Stomach (tissue), 9 donors: ENCODE measurements around the gene AGPAT4. TPM values are rescaled to one million over a fixed set of nuclear protein-coding genes. Genes with fewer than 3 reads are reported as not detected.

Source experiments
- DNase-seq, 2 donors: peaks; one replicate each; pipeline versions ENCODE4 v3.0.0 to v3.0.0-alpha.2; 2013 to 2019
- H3K27ac ChIP-seq, 5 donors: fragments of 200-600 bp in 4 of 5; sonication (generic) in 4 of 5; one replicate each; pipeline ENCODE4 v1.5.1; 2013 to 2019; ENCODE audit warnings: mild to moderate bottlenecking in 1 of 5, moderate library complexity in 1 of 5
- H3K27me3 ChIP-seq, 3 donors: fragments of 200-600 bp; sonication (generic); one replicate each; pipeline ENCODE4 v1.5.1; 2017 to 2019; ENCODE audit warnings: mixed run types in 1 of 3
- H3K36me3 ChIP-seq, 4 donors: fragments of 200-600 bp; sonication (generic); 1 replicate in 3 of 4; 2 replicates in 1 of 4; pipeline ENCODE4 v1.5.1; 2016 to 2019
- H3K4me1 ChIP-seq, 4 donors: fragments of 200-600 bp; sonication (generic); one replicate each; pipeline ENCODE4 v1.5.1; 2016 to 2019
- H3K4me3 ChIP-seq, 4 donors: fragments of 200-600 bp; sonication (generic) in 3 of 4; one replicate each; pipeline ENCODE4 v1.5.1; 2016 to 2019; ENCODE audit warnings: mild to moderate bottlenecking in 1 of 4
- H3K9me3 ChIP-seq, 4 donors: fragments of 200-600 bp; sonication (generic); one replicate each; pipeline ENCODE4 v1.5.1; 2016 to 2019
- EP300 ChIP-seq: sonication (generic); formaldehyde crosslinking; IDR thresholded peaks from one replicate; pipeline ENCODE4 v1.6.1; 2017; ENCODE audit warnings: antibody characterized with exemption
- POLR2A ChIP-seq, 4 donors: fragments of 450-650 bp; IDR thresholded peaks; one replicate each; pipeline ENCODE4 v1.6.1; 2016; ENCODE audit warnings: antibody characterized with exemption in 4 of 4, control low read depth in 2 of 4, mild to moderate bottlenecking in 1 of 4, moderate library complexity in 1 of 4
- POLR2AphosphoS5 ChIP-seq, 3 donors: sonication (generic); formaldehyde crosslinking; IDR thresholded peaks; one replicate each; pipeline ENCODE4 v1.6.1; 2016; ENCODE audit warnings: antibody characterized with exemption in 3 of 3
- WGBS, 5 donors: extraction: QIAGEN DNeasy Blood & Tissue Kit in 3 of 5; methylation state at CpG; one replicate each; pipeline versions ENCODE4 v1.1.5 to v1.1.7; 2013 to 2018; 5-methylcytosine and 5-hydroxymethylcytosine counted together
- intact Hi-C: fragments of 100-400 bp; cut with DNase I; formaldehyde crosslinking; loops from one replicate; pipeline ENCODE4 v1.15.1; 2023; ENCODE audit warnings: low total_unique reads
- polyA plus RNA-seq, 3 donors: library from polyadenylated mRNA; stranded (reverse); fragments of 200-250 nt; gene quantifications; one replicate each; pipeline ENCODE4 v1.2.3, GENCODE V29; 2013
- total RNA-seq, 5 donors: library from RNA; depleted of rRNA; stranded (reverse); fragments of >200 nt; gene quantifications; one replicate each; pipeline versions ENCODE4 v1.1.0 to v1.2.3, GENCODE V29; 2014 to 2016
- TF ChIP-seq, protein P1 (sequence below), 7 experiments: fragments of 450-650 bp in 4 of 7; fragments of 200-600 bp in 3 of 7; sonication (generic) in 3 of 7; IDR thresholded peaks; one replicate each; pipeline ENCODE4 v1.5.1; 2016 to 2019; ENCODE audit warnings: antibody characterized with exemption in 7 of 7, control low read depth in 2 of 7, mild to moderate bottlenecking in 1 of 7
- donor health status: healthy with polysubstance abuse.
- donor health status: Bipolar disorder and iron deficiency.
- donor health status: healthy.

AGPAT4 gene
- total and polyA plus RNA-seq, 8 donors, result 0.46 to 15.8 (median 1.0) TPM

DNA sequence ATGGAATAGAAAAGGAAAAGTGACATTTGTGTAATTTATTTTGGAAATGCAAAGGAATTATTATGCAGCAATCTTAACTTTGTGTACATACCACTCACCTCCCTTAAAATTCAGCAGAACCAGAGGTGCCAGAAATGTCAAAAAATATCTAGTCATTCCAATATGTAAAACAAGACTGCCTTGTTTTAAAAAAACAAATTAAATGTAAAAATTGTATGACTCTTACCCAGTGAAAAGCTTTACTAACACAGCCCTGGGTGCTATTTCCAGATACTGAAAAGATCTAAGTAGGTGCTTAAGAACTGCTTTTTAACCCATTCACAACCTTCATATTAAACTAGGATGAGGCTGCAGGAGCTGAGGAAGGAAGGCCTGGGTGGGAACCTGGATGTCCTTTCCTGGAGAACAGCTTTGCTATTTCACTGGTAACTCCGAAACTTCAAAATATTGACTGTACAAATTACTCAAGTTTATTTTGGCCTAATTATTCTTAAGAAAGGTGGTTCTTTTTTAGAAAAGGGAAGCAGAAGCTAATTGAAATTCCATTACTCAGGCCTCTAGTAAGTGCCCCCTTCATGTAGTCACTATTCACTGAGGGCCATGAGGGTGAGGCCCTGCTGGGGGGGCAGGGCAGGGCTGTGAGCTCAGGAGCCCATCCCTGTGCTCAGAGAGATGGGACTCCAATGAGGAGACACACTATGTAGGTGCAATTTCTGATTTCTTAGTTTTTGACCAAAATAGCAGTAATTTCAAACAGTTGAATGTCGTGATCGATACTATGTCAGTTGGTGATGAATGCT is 142.7 kb downstream of the AGPAT4 start:
- Histone ChIP-seq H3K36me3 (peaks cover 0 to 63% (median 46%) of the 10 kb centered on the region in 4 donors), H3K27me3 (no peaks in the 10 kb centered on the region), H3K9me3 (no peaks in the 10 kb centered on the region), H3K27ac (no peak overlapping the region), H3K4me3 (no peak overlapping the region), H3K4me1 (no peaks in the 10 kb centered on the region)
- 93 to 100% (median 97%) methylated on average over 3 of the region's 3 CpGs for WGBS, 5 donors
- TF ChIP-seq, protein P1, sequence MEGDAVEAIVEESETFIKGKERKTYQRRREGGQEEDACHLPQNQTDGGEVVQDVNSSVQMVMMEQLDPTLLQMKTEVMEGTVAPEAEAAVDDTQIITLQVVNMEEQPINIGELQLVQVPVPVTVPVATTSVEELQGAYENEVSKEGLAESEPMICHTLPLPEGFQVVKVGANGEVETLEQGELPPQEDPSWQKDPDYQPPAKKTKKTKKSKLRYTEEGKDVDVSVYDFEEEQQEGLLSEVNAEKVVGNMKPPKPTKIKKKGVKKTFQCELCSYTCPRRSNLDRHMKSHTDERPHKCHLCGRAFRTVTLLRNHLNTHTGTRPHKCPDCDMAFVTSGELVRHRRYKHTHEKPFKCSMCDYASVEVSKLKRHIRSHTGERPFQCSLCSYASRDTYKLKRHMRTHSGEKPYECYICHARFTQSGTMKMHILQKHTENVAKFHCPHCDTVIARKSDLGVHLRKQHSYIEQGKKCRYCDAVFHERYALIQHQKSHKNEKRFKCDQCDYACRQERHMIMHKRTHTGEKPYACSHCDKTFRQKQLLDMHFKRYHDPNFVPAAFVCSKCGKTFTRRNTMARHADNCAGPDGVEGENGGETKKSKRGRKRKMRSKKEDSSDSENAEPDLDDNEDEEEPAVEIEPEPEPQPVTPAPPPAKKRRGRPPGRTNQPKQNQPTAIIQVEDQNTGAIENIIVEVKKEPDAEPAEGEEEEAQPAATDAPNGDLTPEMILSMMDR (IDR thresholded peaks at IDR 0.05), result no peak
- TF ChIP-seq POLR2AphosphoS5 (IDR thresholded peaks at IDR 0.05) (no peak), POLR2A (IDR thresholded peaks at IDR 0.05) (no peak), EP300 (no peak)
- intact Hi-C loops, result no loop called here
- DNase-seq, result no peak

DNA sequence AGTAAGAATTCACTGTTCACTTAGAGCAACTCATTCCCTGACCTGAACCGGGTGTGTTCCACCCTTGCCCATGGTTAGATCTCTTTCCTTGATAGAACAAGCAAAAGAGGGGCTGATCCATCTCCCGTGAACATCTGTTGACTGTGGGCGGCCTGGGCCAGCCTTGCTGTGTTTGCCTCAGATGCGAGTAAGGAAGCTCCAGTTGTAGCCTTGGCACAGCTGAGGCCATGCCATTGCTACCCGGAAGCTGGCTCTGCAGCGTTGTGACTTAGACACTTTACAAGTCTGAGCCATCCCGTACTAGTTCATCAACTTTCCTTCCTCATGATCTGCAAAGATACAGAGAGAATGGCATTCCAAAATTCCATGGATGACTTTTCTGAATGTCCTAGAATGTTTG is 143.3 kb downstream of the AGPAT4 start:
- Histone ChIP-seq H3K36me3 (peaks cover 0 to 62% (median 41%) of the 10 kb centered on the region in 4 donors), H3K27me3 (no peaks in the 10 kb centered on the region), H3K4me3 (no peak overlapping the region), H3K9me3 (no peaks in the 10 kb centered on the region), H3K4me1 (no peaks in the 10 kb centered on the region), H3K27ac (no peak overlapping the region)
- DNase-seq, result no peak
- intact Hi-C loops, result no loop called here
- TF ChIP-seq POLR2AphosphoS5 (IDR thresholded peaks at IDR 0.05) (no peak), POLR2A (IDR thresholded peaks at IDR 0.05) (no peak), EP300 (no peak)
- TF ChIP-seq, protein P1 (IDR thresholded peaks at IDR 0.05), result no peak
- WGBS, 5 donors, result 85 to 95% (median 95%) methylated on average over 7 of the region's 7 CpGs

DNA sequence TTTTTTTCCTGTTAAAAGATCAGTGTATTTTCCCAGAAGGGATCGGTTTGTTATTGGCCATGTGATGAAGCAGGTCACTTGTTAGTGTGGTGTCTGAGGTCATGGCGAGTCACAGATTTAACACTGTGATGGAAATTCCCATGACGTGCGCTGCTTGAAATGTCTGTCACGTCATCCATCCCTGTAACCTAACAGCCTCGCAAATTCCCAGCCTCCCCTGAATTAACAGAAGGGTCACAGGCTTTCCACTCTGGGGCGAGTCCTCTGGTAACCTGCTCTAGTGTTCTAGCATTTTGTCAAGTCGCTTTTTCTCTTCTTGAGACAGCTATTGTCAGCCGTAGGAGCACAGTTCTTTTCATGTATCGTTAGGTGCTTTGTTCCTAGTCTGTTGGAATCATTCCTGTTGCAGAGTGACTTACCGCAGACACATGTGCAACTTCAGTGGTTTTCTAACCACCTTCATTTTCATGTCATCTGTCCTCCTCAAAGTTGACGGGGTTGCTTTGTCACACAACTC is 145.1 kb downstream of the AGPAT4 start:
- intact Hi-C loops, result no loop called here
- Histone ChIP-seq H3K4me1 (no peaks in the 10 kb centered on the region), H3K4me3 (no peak overlapping the region), H3K36me3 (peaks cover 0 to 59% (median 48%) of the 10 kb centered on the region in 4 donors), H3K9me3 (peaks cover 0 to 7% (median 1%) of the 10 kb centered on the region in 4 donors), H3K27ac (no peak overlapping the region), H3K27me3 (no peaks in the 10 kb centered on the region)
- WGBS, 5 donors, result 80 to 91% (median 84%) methylated on average over 12 of the region's 12 CpGs
- no peak for TF ChIP-seq EP300
- TF ChIP-seq, protein P1 (IDR thresholded peaks at IDR 0.05), result no peak
- no peak for TF ChIP-seq POLR2A (IDR thresholded peaks at IDR 0.05)
- no peak for TF ChIP-seq POLR2AphosphoS5 (IDR thresholded peaks at IDR 0.05)
- no peak for DNase-seq

DNA sequence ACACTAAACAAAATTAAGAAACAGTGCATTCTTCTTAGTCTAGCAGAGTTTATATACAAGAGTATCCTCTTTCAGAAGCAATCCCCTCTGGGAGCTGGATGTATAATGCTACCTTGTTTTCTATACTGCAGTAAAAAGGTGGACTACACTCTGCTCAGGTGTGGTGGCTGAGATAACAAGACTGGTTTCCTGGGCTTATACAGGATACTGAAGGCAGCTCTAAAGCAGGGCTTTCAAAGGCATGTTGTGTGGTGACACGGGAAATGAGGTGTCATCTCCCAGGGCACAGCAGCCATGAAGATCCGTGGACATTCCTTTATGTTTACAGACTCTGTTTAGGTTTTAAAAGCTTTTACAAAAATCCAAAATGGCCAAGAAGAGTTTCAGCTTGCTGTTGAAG is 145.6 kb downstream of the AGPAT4 start:
- no peak for DNase-seq
- Histone ChIP-seq H3K36me3 (peaks cover 0 to 61% (median 50%) of the 10 kb centered on the region in 4 donors), H3K9me3 (peaks cover 2 to 12% (median 6%) of the 10 kb centered on the region in 4 donors), H3K4me3 (no peak overlapping the region), H3K4me1 (no peaks in the 10 kb centered on the region), H3K27me3 (no peaks in the 10 kb centered on the region), H3K27ac (no peak overlapping the region)
- intact Hi-C loops, result no loop called here
- WGBS, 5 donors, result 84 to 97% (median 94%) methylated on average over 2 of the region's 2 CpGs
- no peak for TF ChIP-seq POLR2A (IDR thresholded peaks at IDR 0.05)
- no peak for TF ChIP-seq POLR2AphosphoS5 (IDR thresholded peaks at IDR 0.05)
- no peak for TF ChIP-seq EP300
